Nephron (organoid): ENCODE measurements around the gene ACSL6.

Experiments used
- H3K27ac Mint-ChIP-seq, 3 experiments: 2 replicates each; pipeline ENCODE4 v1.8.0; 2020; ENCODE audit warnings: mixed read lengths in 3 of 3, mild to moderate bottlenecking in 2 of 3, moderate library complexity in 1 of 3
- H3K27me3 Mint-ChIP-seq: 2 replicates; pipeline ENCODE4 v1.8.0; 2021; ENCODE audit warnings: low read depth, mild to moderate bottlenecking, moderate library complexity, mixed read lengths
- H3K36me3 Mint-ChIP-seq: 2 replicates; pipeline ENCODE4 v1.8.0; 2020; ENCODE audit warnings: low read depth, mixed read lengths
- H3K4me1 Mint-ChIP-seq: 2 replicates; pipeline ENCODE4 v1.8.0; 2020; ENCODE audit warnings: mixed read lengths
- H3K4me3 Mint-ChIP-seq, 3 experiments: 2 replicates each; pipeline ENCODE4 v1.8.0; 2020; ENCODE audit warnings: mild to moderate bottlenecking in 3 of 3, mixed read lengths in 3 of 3, moderate library complexity in 2 of 3
- H3K9me3 Mint-ChIP-seq: 2 replicates; pipeline ENCODE4 v1.8.0; 2020; ENCODE audit warnings: mixed read lengths
- TF ChIP-seq, protein P1 (sequence below), 3 experiments: fragments of 200-600 bp; sonication (generic); IDR thresholded peaks; one replicate each; pipeline ENCODE4 v1.5.0; 2021; ENCODE audit warnings: antibody characterized with exemption in 3 of 3; ENCODE audit not compliant: unreplicated experiment in 3 of 3

ACSL6 gene

DNA sequence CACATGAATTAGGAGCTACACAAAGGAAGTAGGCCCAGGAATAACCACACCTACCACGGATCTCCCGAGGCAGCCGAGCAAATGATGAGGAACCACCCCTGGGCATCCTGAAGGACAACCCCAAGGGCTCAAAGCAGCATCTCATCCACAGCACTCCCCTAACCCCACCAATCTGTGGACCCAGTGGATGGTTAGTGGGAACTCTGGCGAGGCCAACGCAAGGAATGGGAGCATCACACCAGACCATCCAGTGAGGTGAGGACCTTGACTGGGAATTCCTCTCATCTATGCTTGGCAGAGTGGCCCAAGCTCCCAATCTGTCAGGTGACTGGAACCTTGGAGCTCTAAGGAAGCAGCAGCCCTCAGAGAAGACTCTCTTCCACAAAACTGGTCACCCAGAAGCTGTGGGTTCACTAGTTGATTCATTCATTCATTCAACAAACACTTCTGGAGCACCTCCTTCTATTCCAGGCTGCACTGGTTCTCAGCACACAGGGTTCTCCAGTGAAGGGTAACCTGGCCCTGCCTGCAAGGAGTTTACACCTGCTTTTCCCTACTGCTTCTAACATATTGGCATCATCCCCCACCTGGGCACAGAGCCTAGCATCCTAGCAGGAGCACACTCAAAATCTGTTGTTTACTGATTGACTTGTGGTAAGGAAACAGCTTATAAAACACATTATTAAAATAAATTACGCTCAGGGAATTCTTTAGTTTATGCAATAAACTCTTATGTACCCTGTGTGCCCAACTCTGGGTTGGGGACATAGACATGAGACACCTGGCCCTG, 4.9 kb downstream of the ACSL6 start:
- no peaks in the 10 kb centered on the region for H3K9me3 Mint-ChIP-seq
- no peaks in the 10 kb centered on the region for H3K4me1 Mint-ChIP-seq
- no peak overlapping the region for H3K27ac Mint-ChIP-seq
- no peak overlapping the region for H3K4me3 Mint-ChIP-seq
- TF ChIP-seq, protein P1, sequence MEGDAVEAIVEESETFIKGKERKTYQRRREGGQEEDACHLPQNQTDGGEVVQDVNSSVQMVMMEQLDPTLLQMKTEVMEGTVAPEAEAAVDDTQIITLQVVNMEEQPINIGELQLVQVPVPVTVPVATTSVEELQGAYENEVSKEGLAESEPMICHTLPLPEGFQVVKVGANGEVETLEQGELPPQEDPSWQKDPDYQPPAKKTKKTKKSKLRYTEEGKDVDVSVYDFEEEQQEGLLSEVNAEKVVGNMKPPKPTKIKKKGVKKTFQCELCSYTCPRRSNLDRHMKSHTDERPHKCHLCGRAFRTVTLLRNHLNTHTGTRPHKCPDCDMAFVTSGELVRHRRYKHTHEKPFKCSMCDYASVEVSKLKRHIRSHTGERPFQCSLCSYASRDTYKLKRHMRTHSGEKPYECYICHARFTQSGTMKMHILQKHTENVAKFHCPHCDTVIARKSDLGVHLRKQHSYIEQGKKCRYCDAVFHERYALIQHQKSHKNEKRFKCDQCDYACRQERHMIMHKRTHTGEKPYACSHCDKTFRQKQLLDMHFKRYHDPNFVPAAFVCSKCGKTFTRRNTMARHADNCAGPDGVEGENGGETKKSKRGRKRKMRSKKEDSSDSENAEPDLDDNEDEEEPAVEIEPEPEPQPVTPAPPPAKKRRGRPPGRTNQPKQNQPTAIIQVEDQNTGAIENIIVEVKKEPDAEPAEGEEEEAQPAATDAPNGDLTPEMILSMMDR (IDR thresholded peaks at IDR 0.05; ENCODE audit: unreplicated experiment in 3 of 3), result no peak
- H3K36me3 Mint-ChIP-seq, result no peaks in the 10 kb centered on the region
- H3K27me3 Mint-ChIP-seq, result peaks cover 50% of the 10 kb centered on the region

DNA sequence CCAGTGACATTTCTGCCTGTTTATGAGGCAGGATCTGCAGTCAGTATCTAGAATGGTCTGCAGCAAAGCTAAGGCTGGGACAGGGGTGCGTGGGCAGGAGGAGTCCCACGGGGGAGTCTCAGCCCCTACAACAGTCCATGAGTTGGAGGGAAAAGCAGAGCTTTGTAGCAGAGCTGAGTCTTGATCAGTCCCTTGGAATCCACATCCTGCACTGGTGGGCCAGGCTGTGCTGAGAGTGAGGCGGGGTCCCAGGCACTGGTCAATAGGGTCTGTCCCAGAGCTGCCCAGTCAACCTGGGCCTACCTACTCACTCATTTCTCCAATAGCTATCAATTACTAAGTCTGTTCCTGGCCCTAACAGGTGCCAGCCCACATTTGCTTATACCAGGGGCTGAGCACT, 5.9 kb downstream of the ACSL6 start:
- Mint-ChIP-seq H3K27me3 (peaks cover 51% of the 10 kb centered on the region), H3K4me3 (no peak overlapping the region), H3K4me1 (no peaks in the 10 kb centered on the region), H3K9me3 (no peaks in the 10 kb centered on the region), H3K27ac (no peak overlapping the region), H3K36me3 (no peaks in the 10 kb centered on the region)
- TF ChIP-seq, protein P1 (IDR thresholded peaks at IDR 0.05; ENCODE audit: unreplicated experiment in 3 of 3), result no peak

DNA sequence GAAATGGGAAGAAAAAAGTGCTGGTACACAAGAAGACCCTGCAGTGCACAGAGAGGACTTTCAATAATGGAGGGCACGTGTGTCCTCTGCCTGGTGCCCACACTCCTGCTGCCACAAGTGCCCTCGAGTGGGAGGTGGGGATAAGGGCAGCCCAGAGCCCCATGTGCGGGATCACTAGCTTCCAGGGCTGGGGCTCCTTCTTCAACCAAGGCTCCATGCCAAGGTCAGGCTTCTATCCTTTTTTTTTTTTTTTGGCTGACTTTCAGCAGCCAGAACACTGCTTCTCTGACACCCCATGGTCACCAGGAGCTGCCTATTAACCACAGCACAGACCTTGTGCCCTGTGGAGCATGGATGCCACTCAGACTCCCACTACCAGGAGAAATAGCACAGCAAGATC, 7.5 kb downstream of the ACSL6 start:
- Mint-ChIP-seq H3K27ac (no peak overlapping the region), H3K36me3 (no peaks in the 10 kb centered on the region), H3K4me1 (no peaks in the 10 kb centered on the region), H3K4me3 (no peak overlapping the region), H3K27me3 (peaks cover 36% of the 10 kb centered on the region), H3K9me3 (no peaks in the 10 kb centered on the region)
- TF ChIP-seq, protein P1 (IDR thresholded peaks at IDR 0.05; ENCODE audit: unreplicated experiment in 3 of 3), result no peak

DNA sequence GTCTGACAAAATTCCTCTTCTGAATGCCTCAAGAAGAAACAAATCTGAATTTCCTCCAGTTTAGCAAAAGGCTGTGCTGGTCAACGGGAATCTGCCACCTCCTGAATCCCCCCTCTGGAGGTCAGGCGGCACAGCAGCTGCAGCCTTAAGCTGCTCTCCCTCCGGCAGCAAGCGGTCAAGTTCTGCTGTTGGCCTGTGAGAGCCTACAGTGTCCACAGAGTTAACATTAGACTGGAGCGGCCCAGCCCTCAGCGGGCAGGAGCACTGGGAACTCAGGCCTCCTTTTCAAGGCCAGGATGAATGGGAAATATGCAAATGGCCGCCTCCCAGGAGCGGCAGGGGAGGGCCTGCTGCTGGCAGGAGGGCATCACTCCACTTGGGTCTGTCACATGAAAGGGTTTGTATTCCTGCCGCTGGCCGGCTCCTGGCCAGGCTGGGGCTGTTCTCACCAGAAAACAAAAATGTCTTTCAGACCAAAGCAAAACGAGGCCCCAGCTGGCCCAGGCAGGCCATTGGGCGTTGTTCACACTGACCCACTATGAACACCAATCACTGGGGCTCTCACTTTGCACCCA, 8.2 kb downstream of the ACSL6 start:
- H3K27me3 Mint-ChIP-seq, result peaks cover 34% of the 10 kb centered on the region
- H3K9me3 Mint-ChIP-seq, result no peaks in the 10 kb centered on the region
- no peak overlapping the region for H3K4me3 Mint-ChIP-seq
- H3K36me3 Mint-ChIP-seq, result no peaks in the 10 kb centered on the region
- no peaks in the 10 kb centered on the region for H3K4me1 Mint-ChIP-seq
- TF ChIP-seq, protein P1 (IDR thresholded peaks at IDR 0.05; ENCODE audit: unreplicated experiment in 3 of 3), result no peak
- no peak overlapping the region for H3K27ac Mint-ChIP-seq

DNA sequence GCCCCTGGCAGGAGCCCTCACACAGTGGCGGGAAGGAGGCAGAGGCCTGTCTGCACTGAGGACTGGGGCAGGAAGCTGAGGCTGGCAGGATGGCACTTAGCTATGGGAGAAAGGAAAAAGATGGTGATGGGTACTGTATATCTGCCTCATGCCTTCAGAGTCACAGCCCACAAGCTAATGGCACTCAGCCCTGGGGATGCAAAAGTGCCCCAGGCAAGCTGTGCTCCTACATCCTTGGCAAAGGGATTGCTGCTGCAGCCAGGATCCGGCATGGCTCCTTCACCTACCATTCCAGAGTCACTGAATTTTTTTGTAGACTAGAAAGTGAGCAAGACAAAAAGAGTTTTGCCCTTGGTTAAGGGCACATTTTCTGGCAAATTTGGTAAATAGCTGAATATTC, 8.7 kb downstream of the ACSL6 start:
- no peaks in the 10 kb centered on the region for H3K9me3 Mint-ChIP-seq
- no peak overlapping the region for H3K27ac Mint-ChIP-seq
- H3K4me1 Mint-ChIP-seq, result no peaks in the 10 kb centered on the region
- TF ChIP-seq, protein P1 (IDR thresholded peaks at IDR 0.05; ENCODE audit: unreplicated experiment in 3 of 3), result peak in 1 of 3 experiments; percentile 6
- no peak overlapping the region for H3K4me3 Mint-ChIP-seq
- peaks cover 29% of the 10 kb centered on the region for H3K27me3 Mint-ChIP-seq
- H3K36me3 Mint-ChIP-seq, result no peaks in the 10 kb centered on the region
